ENCODE results near the gene KISS1R.

GRCh38 chr19:913080-913748, 3.9 kb upstream of the KISS1R start, which contains the start of gene R3HDM4:
- no peak for TF ChIP-seq GATA2 (IDR thresholded peaks at IDR 0.05; ENCODE audit: low read depth, low read length)
- no peak for TF ChIP-seq GATA3 (IDR thresholded peaks at IDR 0.05; ENCODE audit: low read depth, low read length)
